Hepatocyte (in vitro differentiated cells): Measurements from ENCODE around the gene CSHL1. TPM values are rescaled to one million over a fixed set of nuclear protein-coding genes. Genes with fewer than 3 reads are reported as not detected.

Experiments used
- DNase-seq: peaks from one replicate; pipeline ENCODE4 v3.0.0-alpha.2; 2016; ENCODE audit warnings: low spot score
- H2AFZ ChIP-seq: fragments of 200-600 bp; sonication (generic); 2 replicates; pipeline ENCODE4 v1.6.0; 2016; ENCODE audit warnings: antibody characterized with exemption, mild to moderate bottlenecking
- H3K27ac ChIP-seq: fragments of 200-600 bp; sonication (generic); 2 replicates; pipeline ENCODE4 v1.5.1; 2016; ENCODE audit warnings: mild to moderate bottlenecking
- H3K27me3 ChIP-seq: fragments of 200-600 bp; sonication (generic); 2 replicates; pipeline ENCODE4 v1.6.1; 2016
- H3K36me3 ChIP-seq: fragments of 200-600 bp; sonication (generic); replicated peaks from 2 replicates; pipeline ENCODE4 v1.5.1; 2016; ENCODE audit warnings: low read depth; ENCODE audit not compliant: insufficient read depth
- H3K4me1 ChIP-seq: fragments of 200-600 bp; sonication (generic); 2 replicates; pipeline ENCODE4 v1.5.1; 2016; ENCODE audit warnings: mild to moderate bottlenecking, moderate library complexity; ENCODE audit not compliant: insufficient read depth
- H3K4me2 ChIP-seq: fragments of 200-600 bp; sonication (generic); 2 replicates; pipeline ENCODE4 v1.6.0; 2016
- H3K4me3 ChIP-seq: fragments of 200-600 bp; sonication (generic); 2 replicates; pipeline ENCODE4 v1.5.1; 2016; ENCODE audit warnings: mild to moderate bottlenecking
- H3K79me2 ChIP-seq: fragments of 200-600 bp; sonication (generic); 2 replicates; pipeline ENCODE4 v1.6.0; 2017; ENCODE audit warnings: mild to moderate bottlenecking
- H3K9me2 ChIP-seq: fragments of 200-600 bp; sonication (generic); replicated peaks from 2 replicates; pipeline ENCODE4 v1.6.0; 2017; ENCODE audit warnings: mild to moderate bottlenecking; ENCODE audit not compliant: insufficient read depth
- H3K9me3 ChIP-seq: fragments of 200-600 bp; sonication (generic); 2 replicates; pipeline ENCODE4 v1.5.1; 2016; ENCODE audit warnings: low read depth, mild to moderate bottlenecking
- H4K20me1 ChIP-seq: fragments of 200-600 bp; sonication (generic); 2 replicates; pipeline ENCODE4 v1.6.0; 2016; ENCODE audit warnings: mild to moderate bottlenecking; ENCODE audit not compliant: insufficient read depth, poor library complexity, severe bottlenecking
- EZH2 ChIP-seq: fragments of 200-600 bp; sonication (generic); IDR thresholded peaks from 2 replicates; pipeline ENCODE4 v1.6.1; 2016; ENCODE audit warnings: antibody characterized with exemption, mild to moderate bottlenecking, borderline replicate concordance
- EZH2phosphoT487 ChIP-seq: fragments of 200-600 bp; sonication (generic); IDR thresholded peaks from one replicate; pipeline ENCODE4 v1.6.1; 2018; ENCODE audit warnings: antibody characterized with exemption, mild to moderate bottlenecking, low read depth, moderate library complexity; ENCODE audit not compliant: unreplicated experiment, severe bottlenecking
- WGBS: methylation state at CpG from one replicate; pipeline ENCODE4 v1.1.6; 2016; ENCODE audit warnings: low lambda C conversion rate; ENCODE audit errors: missing lambda C conversion rate; 5-methylcytosine and 5-hydroxymethylcytosine counted together
- polyA plus RNA-seq: library from polyadenylated mRNA; unstranded; fragments of >200 nt; fragmentation: Nextera tagmentation; extraction: Ambion mirVana; gene quantifications from 2 replicates; pipeline ENCODE4 v1.2.1, GENCODE V29; 2016
- total RNA-seq: library from RNA; depleted of rRNA; stranded (reverse); fragments of >200 nt; gene quantifications from 2 replicates; pipeline ENCODE4 v1.2.3, GENCODE V29; 2014
- TF ChIP-seq, protein P1 (sequence below): fragments of 200-600 bp; sonication (generic); IDR thresholded peaks from 2 replicates; pipeline ENCODE4 v1.5.1; 2016; ENCODE audit warnings: antibody characterized with exemption, mild to moderate bottlenecking; ENCODE audit not compliant: poor library complexity

CSHL1 gene
- total and polyA plus RNA-seq, 2 experiments from 2014 or later, result not detected

GRCh38 chr17:63948521-63948920, 37.5 kb upstream of the CSHL1 start:
- Histone ChIP-seq H3K4me3 (no peak overlapping the region), H3K36me3 (no peaks in the 10 kb centered on the region), H2AFZ (no peak overlapping the region), H3K27me3 (no peaks in the 10 kb centered on the region), H3K79me2 (no peaks in the 10 kb centered on the region), H3K4me2 (no peak overlapping the region), H3K9me2 (no peaks in the 10 kb centered on the region), H3K27ac (no peak overlapping the region), H3K9me3 (no peaks in the 10 kb centered on the region), H4K20me1 (no peaks in the 10 kb centered on the region), H3K4me1 (no peaks in the 10 kb centered on the region)
- 92% methylated on average over 9 of the region's 9 CpGs for WGBS
- no peak for DNase-seq
- TF ChIP-seq EZH2phosphoT487, result no peak
- TF ChIP-seq, protein P1, sequence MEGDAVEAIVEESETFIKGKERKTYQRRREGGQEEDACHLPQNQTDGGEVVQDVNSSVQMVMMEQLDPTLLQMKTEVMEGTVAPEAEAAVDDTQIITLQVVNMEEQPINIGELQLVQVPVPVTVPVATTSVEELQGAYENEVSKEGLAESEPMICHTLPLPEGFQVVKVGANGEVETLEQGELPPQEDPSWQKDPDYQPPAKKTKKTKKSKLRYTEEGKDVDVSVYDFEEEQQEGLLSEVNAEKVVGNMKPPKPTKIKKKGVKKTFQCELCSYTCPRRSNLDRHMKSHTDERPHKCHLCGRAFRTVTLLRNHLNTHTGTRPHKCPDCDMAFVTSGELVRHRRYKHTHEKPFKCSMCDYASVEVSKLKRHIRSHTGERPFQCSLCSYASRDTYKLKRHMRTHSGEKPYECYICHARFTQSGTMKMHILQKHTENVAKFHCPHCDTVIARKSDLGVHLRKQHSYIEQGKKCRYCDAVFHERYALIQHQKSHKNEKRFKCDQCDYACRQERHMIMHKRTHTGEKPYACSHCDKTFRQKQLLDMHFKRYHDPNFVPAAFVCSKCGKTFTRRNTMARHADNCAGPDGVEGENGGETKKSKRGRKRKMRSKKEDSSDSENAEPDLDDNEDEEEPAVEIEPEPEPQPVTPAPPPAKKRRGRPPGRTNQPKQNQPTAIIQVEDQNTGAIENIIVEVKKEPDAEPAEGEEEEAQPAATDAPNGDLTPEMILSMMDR, result no peak
- no peak for TF ChIP-seq EZH2

- H3K36me3 ChIP-seq, result no peaks in the 10 kb centered on the region
- H3K79me2 ChIP-seq, result no peaks in the 10 kb centered on the region
- H4K20me1 ChIP-seq, result no peaks in the 10 kb centered on the region
- H3K4me2 ChIP-seq, result no peak overlapping the region
- H3K27me3 ChIP-seq, result no peaks in the 10 kb centered on the region
- 90% methylated on average over 18 of the region's 18 CpGs for WGBS
- no peaks in the 10 kb centered on the region for H3K4me1 ChIP-seq
- TF ChIP-seq EZH2, result no peak
- TF ChIP-seq, protein P1, result no peak
- TF ChIP-seq EZH2phosphoT487, result no peak
- H2AFZ ChIP-seq, result no peak overlapping the region
- H3K9me2 ChIP-seq, result no peaks in the 10 kb centered on the region
- no peaks in the 10 kb centered on the region for H3K9me3 ChIP-seq
- DNase-seq, result no peak
- H3K4me3 ChIP-seq, result no peak overlapping the region
- H3K27ac ChIP-seq, result no peak overlapping the region
Measured at GRCh38 chr17:63947711-63948330, 36.8 kb upstream of the CSHL1 start.

DNA sequence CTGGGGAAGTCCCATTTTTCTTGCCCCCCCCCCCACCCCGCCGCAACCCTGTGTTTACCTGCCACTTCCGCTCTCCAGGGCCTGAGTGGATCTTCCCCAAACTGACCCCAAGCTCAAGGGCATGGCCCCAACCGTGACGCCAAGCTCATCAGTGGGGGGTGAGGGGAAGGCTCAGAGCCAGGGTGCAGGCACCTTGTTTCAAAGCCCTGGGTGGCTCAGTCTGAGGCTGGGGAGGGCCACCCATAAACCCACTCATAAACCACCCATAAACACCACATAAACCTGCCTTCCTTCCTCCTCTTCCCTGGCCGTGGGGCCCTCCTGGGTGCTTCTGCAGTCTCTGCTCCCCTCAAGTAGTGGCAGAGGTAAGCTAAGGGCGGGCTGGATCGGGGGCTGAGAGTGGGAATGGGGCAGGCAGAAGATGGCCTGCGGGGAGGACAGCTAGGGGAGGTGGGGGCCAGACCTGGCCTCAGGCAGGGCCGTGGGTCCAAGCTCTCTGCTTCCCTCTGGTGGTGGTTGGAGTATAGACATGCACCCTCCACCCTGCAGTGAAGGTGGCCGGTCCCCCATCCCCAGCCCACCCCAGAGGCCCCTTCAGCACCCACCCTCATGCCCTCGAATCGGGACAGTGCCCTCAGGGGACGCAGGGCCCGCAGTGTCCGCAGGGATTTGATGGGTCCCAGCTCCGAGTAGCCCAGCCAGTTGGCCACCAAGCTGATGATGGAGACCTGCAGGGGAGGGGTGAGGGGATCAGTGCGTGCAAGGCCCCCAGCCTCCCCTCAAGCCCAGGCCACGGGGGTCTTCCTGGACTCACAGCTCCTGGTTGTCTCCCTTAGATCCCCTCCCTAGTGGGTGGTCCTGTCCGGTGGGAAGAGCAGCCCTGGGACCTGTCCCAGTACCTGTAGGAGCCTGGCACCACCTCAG, 35.6 kb upstream of the CSHL1 start:
- Histone ChIP-seq H3K4me3 (no peak overlapping the region), H3K27ac (no peak overlapping the region), H2AFZ (no peak overlapping the region), H3K36me3 (no peaks in the 10 kb centered on the region), H3K9me2 (no peaks in the 10 kb centered on the region), H3K27me3 (no peaks in the 10 kb centered on the region), H3K4me1 (no peaks in the 10 kb centered on the region), H3K9me3 (no peaks in the 10 kb centered on the region), H4K20me1 (no peaks in the 10 kb centered on the region), H3K79me2 (no peaks in the 10 kb centered on the region), H3K4me2 (no peak overlapping the region)
- peak; percentile 73 for DNase-seq
- TF ChIP-seq EZH2phosphoT487, result no peak
- TF ChIP-seq, protein P1, result peak; percentile 58
- WGBS, result 51% methylated on average over 17 of the region's 20 CpGs
